Measurements from ENCODE around the gene CALHM3.

GRCh38 chr10:103444478-103444877 is 34.6 kb downstream of the CALHM3 start:
- TF ChIP-seq, protein P1, sequence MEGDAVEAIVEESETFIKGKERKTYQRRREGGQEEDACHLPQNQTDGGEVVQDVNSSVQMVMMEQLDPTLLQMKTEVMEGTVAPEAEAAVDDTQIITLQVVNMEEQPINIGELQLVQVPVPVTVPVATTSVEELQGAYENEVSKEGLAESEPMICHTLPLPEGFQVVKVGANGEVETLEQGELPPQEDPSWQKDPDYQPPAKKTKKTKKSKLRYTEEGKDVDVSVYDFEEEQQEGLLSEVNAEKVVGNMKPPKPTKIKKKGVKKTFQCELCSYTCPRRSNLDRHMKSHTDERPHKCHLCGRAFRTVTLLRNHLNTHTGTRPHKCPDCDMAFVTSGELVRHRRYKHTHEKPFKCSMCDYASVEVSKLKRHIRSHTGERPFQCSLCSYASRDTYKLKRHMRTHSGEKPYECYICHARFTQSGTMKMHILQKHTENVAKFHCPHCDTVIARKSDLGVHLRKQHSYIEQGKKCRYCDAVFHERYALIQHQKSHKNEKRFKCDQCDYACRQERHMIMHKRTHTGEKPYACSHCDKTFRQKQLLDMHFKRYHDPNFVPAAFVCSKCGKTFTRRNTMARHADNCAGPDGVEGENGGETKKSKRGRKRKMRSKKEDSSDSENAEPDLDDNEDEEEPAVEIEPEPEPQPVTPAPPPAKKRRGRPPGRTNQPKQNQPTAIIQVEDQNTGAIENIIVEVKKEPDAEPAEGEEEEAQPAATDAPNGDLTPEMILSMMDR (IDR thresholded peaks at IDR 0.05) = no peak
- TF ChIP-seq POLR2AphosphoS5 (IDR thresholded peaks at IDR 0.05) (no peak), EP300 (IDR thresholded peaks at IDR 0.05) (no peak)
